Cardiac fibroblast (primary cell): ENCODE results near the gene PRR5.
A peak's percentile ranks its signal among the peaks of the same experiment; 100 is the strongest.

Source experiments
- DNase-seq, 2 donors: peaks; one replicate each; pipeline versions ENCODE4 v3.0.0 to v3.0.0-alpha.2; 2010; ENCODE audit warnings: low read depth in 2 of 2
- H3K4me3 ChIP-seq, 2 donors: replicated peaks in 1 of 2; 1 replicate in 1 of 2; 2 replicates in 1 of 2; pipeline ENCODE4 v1.5.1; 2011; ENCODE audit warnings: low read depth in 2 of 2, low read length in 2 of 2, mild to moderate bottlenecking in 2 of 2, moderate library complexity in 1 of 2
- TF ChIP-seq, protein P1 (sequence below): IDR thresholded peaks from one replicate; pipeline ENCODE4 v1.5.1; 2011; ENCODE audit warnings: low read depth, mild to moderate bottlenecking, low read length, inconsistent platforms

The PRR5 gene

DNA sequence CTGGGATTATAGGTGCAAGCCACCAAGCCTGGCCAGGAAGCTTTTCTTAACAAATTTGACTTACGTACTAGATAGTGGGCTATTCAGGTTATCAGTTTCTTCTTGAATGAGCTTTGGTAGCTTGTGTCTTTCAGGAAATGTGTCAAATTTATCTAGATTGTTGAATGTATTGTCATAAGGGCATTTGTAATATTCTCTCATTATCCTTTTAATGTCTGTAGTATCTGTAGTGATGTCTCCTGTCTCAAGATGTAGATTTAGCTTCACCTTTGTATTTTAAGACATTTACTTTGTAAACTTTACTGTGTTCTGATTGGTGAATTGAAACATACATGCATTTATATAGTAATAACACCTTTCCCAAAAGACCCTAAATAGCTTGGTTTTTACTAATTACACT lies 71.1 kb downstream of the PRR5 start:
- DNase-seq, result no peak
- TF ChIP-seq, protein P1, sequence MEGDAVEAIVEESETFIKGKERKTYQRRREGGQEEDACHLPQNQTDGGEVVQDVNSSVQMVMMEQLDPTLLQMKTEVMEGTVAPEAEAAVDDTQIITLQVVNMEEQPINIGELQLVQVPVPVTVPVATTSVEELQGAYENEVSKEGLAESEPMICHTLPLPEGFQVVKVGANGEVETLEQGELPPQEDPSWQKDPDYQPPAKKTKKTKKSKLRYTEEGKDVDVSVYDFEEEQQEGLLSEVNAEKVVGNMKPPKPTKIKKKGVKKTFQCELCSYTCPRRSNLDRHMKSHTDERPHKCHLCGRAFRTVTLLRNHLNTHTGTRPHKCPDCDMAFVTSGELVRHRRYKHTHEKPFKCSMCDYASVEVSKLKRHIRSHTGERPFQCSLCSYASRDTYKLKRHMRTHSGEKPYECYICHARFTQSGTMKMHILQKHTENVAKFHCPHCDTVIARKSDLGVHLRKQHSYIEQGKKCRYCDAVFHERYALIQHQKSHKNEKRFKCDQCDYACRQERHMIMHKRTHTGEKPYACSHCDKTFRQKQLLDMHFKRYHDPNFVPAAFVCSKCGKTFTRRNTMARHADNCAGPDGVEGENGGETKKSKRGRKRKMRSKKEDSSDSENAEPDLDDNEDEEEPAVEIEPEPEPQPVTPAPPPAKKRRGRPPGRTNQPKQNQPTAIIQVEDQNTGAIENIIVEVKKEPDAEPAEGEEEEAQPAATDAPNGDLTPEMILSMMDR, result no peak
- no peak overlapping the region for H3K4me3 ChIP-seq

GRCh38 chr22:44775862-44776261 lies 73.9 kb downstream of the PRR5 start:
- no peak for DNase-seq
- TF ChIP-seq, protein P1, result no peak
- H3K4me3 ChIP-seq, result no peak overlapping the region

- H3K4me3 ChIP-seq, result no peak overlapping the region
Observed at GRCh38 chr22:44776605-44777363, 74.8 kb downstream of the PRR5 start.

GRCh38 chr22:44777364-44777755 lies 75.4 kb downstream of the PRR5 start:
- no peak overlapping the region for H3K4me3 ChIP-seq
- DNase-seq, result no peak
- TF ChIP-seq, protein P1, result no peak

More at GRCh38 chr22:44776605-44777363, 74.8 kb downstream of the PRR5 start:
- no peak for DNase-seq
- TF ChIP-seq, protein P1, result no peak

DNA sequence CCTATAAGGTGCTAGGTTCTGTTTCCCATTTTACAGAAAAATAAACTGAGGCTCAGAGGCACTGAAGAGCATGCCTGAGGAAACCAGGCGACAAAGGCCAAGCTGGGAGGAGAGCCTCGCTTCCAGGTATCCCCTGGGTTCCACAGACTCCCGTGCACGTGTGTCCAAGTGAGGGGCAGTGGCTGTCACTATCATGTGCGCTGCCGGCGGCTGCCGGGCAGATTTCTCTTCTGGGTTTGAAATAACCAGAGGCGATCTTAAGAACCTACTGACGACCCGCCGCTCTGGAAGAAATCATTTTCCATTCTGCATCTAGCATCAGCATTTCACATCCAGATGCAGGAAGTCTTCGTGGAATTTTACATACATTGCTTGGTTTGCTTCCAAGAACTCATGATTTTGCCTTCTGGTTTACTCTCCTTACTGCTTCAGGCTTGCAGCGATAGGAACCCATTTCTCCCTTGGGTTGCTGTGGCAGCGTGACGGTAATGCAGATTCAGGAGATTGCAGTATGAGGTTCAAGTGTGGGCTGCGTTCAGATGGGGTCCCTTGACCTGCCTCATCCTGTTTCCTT lies 79.0 kb downstream of the PRR5 start:
- no peak overlapping the region for H3K4me3 ChIP-seq
- no peak for DNase-seq
- TF ChIP-seq, protein P1, result no peak

DNA sequence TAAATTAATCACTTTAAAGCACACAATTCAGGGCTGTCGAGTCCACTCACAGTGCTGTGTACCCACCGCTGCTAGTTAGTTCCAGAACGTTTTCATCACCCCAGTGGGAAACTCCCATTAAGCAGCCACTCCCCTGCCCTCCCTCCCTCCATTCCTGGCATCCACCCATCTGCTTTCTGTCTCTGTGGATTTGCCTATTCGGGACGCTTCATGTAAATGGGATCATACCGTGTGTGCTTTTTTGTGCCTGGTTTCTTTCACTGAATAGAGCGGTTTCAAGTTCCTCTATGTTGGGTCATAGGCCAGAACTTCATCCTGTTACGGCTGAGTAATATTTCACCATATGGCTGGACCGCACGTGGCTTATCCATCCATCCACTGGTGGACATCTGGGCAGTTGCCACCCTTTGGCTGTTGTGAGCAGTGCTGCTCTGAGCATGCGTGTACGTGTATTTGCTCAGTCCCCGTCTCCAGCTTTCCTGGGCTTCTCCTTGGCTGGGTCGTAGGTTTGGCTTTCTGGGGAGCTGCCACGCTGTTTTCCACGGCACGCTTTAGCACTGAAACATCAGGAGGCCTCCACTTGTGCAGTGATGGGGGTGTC lies 80.5 kb downstream of the PRR5 start:
- peak in 1 of 2 donors; percentile 49 for DNase-seq
- H3K4me3 ChIP-seq, result no peak overlapping the region
- TF ChIP-seq, protein P1, result no peak
